ENCODE measurements around the gene PRXL2B. TPM values are rescaled to one million over a fixed set of nuclear protein-coding genes. Genes with fewer than 3 reads are reported as not detected.
"Not testable (repeated sequence)": the region's sequence is repeated elsewhere in the genome, so short reads cannot be mapped to it uniquely, and the experiment has no call there.

PRXL2B gene
- total RNA-seq, 2 donors from 2014 or later, result 6.4 to 6.8 TPM

DNA sequence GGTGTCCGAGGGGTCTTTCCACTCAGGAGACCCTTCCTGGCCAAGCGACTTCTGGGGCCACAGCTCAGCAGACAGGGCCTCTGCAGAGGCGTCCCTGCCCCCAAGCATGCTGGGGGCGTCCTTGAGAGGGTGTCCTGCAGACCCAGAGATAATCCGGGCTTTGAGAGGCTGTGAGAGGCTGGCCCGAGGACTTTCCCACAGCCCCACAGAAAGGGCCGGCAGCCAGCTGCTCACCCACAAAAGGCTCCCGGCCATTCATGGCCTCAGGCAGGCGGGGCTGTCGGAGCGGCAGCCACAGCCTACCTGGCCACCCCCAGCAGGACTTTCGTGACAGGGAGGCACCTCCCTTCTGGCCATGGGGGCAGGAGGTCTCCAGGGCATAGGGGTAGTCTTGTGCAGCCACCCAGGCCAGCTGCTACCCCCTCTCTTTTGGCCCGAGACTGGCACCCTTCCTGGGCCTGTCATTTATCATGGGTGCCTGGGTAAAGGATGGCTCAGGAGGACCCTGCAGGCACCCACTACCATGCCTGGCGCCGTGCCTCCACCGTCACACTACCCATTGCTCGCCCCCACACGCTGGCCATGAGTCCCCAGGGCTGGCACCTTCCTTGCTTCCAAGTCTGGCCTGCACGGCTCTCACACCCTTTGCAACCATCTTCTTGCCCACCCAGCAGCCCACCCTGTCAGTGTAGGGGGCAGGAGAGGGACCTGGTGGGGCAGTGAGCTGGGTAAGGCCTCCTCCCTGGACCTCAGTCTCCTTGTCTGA is 41.5 kb upstream of the PRXL2B start:
- DNase-seq (ENCODE audit: low spot score), result no peak
- H3K27me3 ChIP-seq, result no peaks in the 10 kb centered on the region
- H3K4me3 ChIP-seq, result peak overlapping the region in 1 of 2 donors; percentile 63
- peaks cover 0 to 75% of the 10 kb centered on the region in 2 donors for H3K4me1 ChIP-seq
- H3K36me3 ChIP-seq, result no peaks in the 10 kb centered on the region
- peak overlapping the region; percentile 92 to 94 for H3K27ac ChIP-seq
- H3K9me3 ChIP-seq, result no peaks in the 10 kb centered on the region
- TF ChIP-seq, protein P1, sequence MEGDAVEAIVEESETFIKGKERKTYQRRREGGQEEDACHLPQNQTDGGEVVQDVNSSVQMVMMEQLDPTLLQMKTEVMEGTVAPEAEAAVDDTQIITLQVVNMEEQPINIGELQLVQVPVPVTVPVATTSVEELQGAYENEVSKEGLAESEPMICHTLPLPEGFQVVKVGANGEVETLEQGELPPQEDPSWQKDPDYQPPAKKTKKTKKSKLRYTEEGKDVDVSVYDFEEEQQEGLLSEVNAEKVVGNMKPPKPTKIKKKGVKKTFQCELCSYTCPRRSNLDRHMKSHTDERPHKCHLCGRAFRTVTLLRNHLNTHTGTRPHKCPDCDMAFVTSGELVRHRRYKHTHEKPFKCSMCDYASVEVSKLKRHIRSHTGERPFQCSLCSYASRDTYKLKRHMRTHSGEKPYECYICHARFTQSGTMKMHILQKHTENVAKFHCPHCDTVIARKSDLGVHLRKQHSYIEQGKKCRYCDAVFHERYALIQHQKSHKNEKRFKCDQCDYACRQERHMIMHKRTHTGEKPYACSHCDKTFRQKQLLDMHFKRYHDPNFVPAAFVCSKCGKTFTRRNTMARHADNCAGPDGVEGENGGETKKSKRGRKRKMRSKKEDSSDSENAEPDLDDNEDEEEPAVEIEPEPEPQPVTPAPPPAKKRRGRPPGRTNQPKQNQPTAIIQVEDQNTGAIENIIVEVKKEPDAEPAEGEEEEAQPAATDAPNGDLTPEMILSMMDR (IDR thresholded peaks at IDR 0.05), result no peak

DNA sequence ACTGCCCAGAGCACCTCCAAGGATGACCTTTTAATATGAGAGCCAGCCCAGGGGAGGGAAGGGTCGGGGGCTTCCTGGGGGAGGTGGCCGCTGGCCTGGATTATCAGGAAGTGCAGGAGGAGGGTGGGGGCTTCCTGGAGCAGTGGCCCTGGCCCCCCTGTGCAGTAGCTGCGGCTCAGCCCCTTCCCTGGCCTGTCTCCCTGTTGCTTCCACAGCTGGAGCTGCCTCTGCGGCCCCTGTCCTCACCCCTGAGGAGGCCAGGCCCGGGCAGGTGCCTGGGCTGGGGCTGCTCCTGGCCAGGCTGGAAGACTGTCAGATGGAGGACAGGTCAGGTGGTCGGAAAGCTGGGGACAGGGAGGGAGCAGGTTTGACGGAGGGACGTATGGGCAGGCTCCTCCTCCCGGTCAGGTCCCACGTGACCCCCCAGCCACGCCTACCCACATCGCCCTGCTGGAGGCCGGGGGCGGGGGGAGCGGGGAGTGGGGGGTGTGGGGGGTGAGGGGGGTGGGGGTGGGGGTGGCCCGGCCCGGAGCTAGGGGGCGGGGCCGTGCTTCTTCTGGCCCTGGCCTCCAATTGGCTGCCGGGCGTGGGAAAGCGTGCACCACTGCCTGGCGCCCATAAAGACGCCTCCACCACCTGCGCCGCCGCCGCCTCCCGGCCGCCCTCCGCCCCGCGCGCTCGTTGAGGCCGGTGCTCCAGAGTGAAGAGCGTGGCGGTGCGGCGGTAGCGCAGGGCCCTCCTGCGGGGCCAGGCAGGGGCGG is 40.6 kb upstream of the PRXL2B start:
- Histone ChIP-seq H3K27ac (peak overlapping the region; percentile 92 to 94), H3K36me3 (no peaks in the 10 kb centered on the region), H3K4me1 (peaks cover 0 to 68% of the 10 kb centered on the region in 2 donors), H3K9me3 (no peaks in the 10 kb centered on the region), H3K4me3 (peak overlapping the region; percentile 47 to 63), H3K27me3 (no peaks in the 10 kb centered on the region)
- TF ChIP-seq, protein P1 (IDR thresholded peaks at IDR 0.05), result no peak
- DNase-seq (ENCODE audit: low spot score), result peak; percentile 92

DNA sequence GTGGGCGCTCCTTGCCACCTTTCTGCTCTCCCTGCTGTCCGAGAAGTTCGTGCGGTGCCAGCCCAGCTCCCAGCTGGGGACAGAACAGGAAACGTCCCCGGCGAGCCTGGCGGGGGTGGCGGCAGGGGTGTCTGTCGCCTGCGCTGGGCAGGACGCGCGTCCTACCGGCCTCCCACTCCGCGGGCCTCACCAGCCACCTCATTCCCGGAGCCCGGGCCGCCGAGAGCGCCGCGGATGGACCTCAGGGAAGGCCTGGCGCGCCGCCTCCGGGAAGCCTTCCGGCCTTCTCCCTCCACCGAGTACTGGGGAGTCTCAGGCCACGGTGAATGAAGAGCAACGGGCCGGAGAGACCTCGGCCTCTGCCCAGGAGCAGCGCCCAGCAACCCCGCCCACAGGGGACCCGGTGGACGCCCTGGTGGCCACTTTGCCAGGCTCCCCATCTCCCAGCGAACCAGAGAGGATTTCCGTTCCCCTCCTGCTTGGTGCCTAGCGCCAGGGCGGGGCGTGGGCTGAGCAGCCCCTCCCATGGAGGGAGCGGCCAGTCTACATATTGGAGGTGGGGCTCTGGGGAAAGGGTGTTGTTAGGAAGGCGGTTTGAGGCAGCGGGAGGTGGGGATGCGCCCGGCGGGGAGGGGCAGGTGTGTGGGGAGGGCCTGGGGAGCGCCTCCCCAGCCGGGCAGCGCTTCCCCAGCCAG is 39.9 kb upstream of the PRXL2B start:
- peak; percentile 91 for DNase-seq (ENCODE audit: low spot score)
- Histone ChIP-seq H3K27ac (peak overlapping the region; percentile 92 to 94), H3K27me3 (no peaks in the 10 kb centered on the region), H3K9me3 (no peaks in the 10 kb centered on the region), H3K36me3 (no peaks in the 10 kb centered on the region), H3K4me3 (peak overlapping the region; percentile 47 to 63), H3K4me1 (peaks cover 0 to 65% of the 10 kb centered on the region in 2 donors)
- TF ChIP-seq, protein P1 (IDR thresholded peaks at IDR 0.05), result no peak

DNA sequence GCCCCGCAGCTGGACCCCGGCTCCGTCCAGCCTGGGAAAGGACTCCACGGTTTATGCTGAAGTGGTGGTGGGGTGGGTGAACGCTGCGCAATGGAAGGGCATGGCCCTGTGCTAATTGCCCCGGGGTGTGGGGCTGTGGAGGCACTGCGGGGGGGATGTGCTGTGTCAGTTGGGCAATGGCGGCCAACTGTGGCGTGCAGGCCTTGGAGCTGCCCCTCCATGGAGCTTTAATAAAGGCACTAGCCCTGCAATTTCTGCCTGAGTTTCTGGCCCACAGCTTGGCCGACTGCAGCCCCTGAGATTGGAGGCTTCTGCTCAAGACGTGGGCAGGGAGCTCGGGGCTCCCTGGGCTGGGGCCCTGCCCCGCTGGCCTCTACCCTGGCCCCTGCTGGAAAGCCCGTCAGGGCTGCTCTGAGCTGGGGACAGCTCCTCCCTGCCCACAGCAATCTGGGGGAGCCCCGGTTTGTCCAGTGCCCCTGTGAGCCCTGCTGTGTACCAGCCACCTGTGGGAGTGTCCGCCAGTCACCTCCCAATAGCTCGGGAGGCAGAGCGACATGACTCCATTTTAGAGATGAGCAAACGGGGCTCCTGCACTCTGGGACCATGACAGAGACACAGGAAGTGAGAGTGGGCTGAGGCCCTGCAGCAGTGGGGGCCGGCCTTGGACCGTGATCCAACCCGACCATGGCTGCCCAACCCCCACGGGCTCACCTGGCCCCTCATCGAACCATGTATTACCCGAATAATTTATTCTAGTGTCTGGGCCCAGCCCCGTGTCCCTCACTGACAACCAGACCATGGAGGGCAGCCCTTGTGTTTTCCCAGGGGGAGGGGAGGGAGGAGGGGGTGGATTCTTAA is 39.1 kb upstream of the PRXL2B start:
- Histone ChIP-seq H3K4me1 (peaks cover 0 to 65% of the 10 kb centered on the region in 2 donors), H3K27me3 (no peaks in the 10 kb centered on the region), H3K36me3 (no peaks in the 10 kb centered on the region), H3K9me3 (no peaks in the 10 kb centered on the region), H3K27ac (peak overlapping the region; percentile 92 to 94), H3K4me3 (peak overlapping the region; percentile 47 to 63)
- no peak for DNase-seq (ENCODE audit: low spot score)
- TF ChIP-seq, protein P1 (IDR thresholded peaks at IDR 0.05), result no peak

DNA sequence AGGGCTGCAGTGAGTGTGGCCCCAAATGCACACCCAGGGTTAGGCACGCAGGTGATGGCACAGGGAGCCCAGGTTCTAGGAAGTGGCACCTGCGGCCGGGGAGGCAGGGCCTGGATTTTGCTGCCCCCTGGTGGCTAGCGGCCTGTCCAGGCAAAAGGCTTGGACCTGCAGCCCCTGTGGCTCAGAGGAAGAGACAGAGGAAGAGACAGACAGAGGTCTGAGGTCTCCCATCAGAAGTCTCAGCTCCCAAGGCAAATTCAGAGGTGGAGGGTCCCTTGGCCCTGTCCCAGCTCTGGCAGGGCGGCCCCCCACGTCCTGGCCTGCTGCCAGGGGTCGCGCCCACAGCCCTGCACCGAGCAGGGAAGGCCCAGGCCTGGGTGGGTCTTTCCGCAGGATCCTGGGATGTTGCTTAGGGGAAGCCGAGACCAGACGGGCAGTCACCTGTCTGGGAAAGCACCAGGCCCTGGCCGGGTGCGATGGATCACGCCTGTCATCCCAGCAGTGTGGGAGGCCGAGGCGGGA is 38.4 kb upstream of the PRXL2B start:
- H3K4me1 ChIP-seq, result peaks cover 0 to 65% of the 10 kb centered on the region in 2 donors
- TF ChIP-seq, protein P1 (IDR thresholded peaks at IDR 0.05), result peak; percentile 95 to 99
- no peaks in the 10 kb centered on the region for H3K36me3 ChIP-seq
- H3K27ac ChIP-seq, result peak overlapping the region; percentile 92 to 94
- H3K9me3 ChIP-seq, result no peaks in the 10 kb centered on the region
- DNase-seq (ENCODE audit: low spot score), result peak; percentile 83
- H3K27me3 ChIP-seq, result no peaks in the 10 kb centered on the region
- H3K4me3 ChIP-seq, result peak overlapping the region in 1 of 2 donors; percentile 63

DNA sequence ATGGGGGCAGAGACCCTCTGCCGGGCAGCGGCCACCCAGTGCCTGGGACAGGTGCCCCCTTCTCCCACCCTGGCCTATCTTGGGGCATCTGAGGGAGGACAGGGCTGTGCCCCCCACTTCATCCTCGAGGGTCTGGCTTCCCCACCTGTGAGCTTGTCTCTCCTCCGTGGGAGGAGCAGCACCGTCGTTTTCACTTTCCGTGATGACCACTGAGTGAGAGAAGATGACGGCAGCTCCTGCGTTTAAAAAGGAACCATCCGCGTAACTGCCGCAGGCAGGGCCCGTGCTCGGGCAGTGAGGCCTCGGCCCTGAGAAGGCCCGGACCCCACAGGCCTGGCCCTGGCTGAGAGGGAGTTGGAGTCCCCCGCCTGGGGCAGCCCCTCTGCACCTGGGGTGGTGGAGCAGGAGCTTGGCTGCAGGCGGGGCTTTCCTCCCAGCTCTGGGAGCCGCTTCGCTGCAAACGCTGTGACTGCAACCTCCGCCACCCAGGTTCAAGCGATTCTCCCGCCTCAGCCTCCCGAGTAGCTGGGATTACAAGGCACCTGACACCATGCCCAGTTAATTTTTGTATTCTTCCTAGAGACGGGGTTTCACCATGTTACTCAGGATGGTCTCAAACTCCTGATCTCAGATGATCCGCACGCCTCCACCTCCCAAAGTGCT is 37.1 kb upstream of the PRXL2B start:
- H3K9me3 ChIP-seq; H3K36me3 ChIP-seq; DNase-seq (ENCODE audit: low spot score); H3K27me3 ChIP-seq: not testable (repeated sequence)
- H3K27ac ChIP-seq, result peak overlapping the region; percentile 92 to 94
- H3K4me1 ChIP-seq, result peaks cover 0 to 52% of the 10 kb centered on the region in 2 donors
- peak overlapping the region in 1 of 2 donors; percentile 63 for H3K4me3 ChIP-seq

DNA sequence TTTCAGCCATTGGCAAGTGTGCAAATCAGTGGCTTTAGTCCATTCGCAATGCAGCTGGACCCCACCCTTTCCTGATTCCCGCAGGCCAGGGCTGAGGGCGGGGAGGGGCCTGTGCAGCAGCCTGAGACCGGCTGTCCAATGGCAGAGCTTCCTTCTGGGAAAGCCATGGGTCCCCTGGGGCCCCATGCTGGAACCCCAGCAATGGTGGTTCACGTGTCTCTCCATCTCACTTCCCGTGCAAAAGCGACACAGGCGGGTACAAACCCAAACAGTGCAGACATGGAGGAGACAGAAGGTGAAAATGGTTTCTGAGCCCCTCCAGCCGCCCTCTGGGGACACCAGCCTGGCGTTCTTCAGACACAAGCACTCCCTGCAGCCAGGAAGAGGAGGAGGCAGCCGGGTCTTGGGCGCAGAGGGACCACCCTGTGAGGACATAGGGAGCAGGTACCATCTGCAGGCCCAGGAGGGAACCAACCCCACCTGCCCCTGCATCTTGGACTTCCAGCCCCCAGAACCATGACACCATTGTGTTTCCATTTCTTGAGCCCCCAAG is 36.2 kb upstream of the PRXL2B start:
- H3K4me3 ChIP-seq, result peak overlapping the region; percentile 30 to 35
- H3K27me3 ChIP-seq; H3K9me3 ChIP-seq; DNase-seq (ENCODE audit: low spot score); H3K36me3 ChIP-seq: not testable (repeated sequence)
- H3K27ac ChIP-seq, result peak overlapping the region; percentile 48 to 51
- H3K4me1 ChIP-seq, result peaks cover 0 to 51% of the 10 kb centered on the region in 2 donors
